WERI-Rb-1 (cell line): Measurements from ENCODE around the gene BAHCC1.

ENCODE experiments used
- DNase-seq: peaks from one replicate; pipeline ENCODE4 v3.0.0-alpha.2; 2020
- H3K27ac ChIP-seq: fragments of 250-450 bp; sonication (Bioruptor Pico); 2 replicates; pipeline ENCODE4 v1.5.1; 2020; ENCODE audit warnings: mild to moderate bottlenecking, moderate library complexity
- H3K27me3 ChIP-seq: fragments of 250-450 bp; sonication (Bioruptor Pico); 2 replicates; pipeline ENCODE4 v1.5.1; 2021; ENCODE audit warnings: mild to moderate bottlenecking, low read depth, moderate library complexity; ENCODE audit not compliant: insufficient read depth, severe bottlenecking
- H3K36me3 ChIP-seq: fragments of 250-450 bp; sonication (Bioruptor Pico); 2 replicates; pipeline ENCODE4 v1.5.1; 2020; ENCODE audit warnings: mild to moderate bottlenecking, moderate library complexity
- H3K4me3 ChIP-seq: 2 replicates; pipeline ENCODE4 v1.5.1; 2011; ENCODE audit warnings: low read depth, mild to moderate bottlenecking, control low read depth, low read length
- H3K9me3 ChIP-seq: fragments of 250-450 bp; sonication (Bioruptor Pico); 2 replicates; pipeline ENCODE4 v1.5.1; 2021; ENCODE audit warnings: mild to moderate bottlenecking, moderate library complexity; ENCODE audit not compliant: severe bottlenecking
- CTCF ChIP-seq: IDR thresholded peaks from 2 replicates; pipeline ENCODE4 v1.5.1; 2011; ENCODE audit warnings: low read depth, mild to moderate bottlenecking, control low read depth, inconsistent platforms, low read length

BAHCC1 gene

GRCh38 chr17:81468111-81468769 is 73.0 kb downstream of the BAHCC1 start:
- no peaks in the 10 kb centered on the region; the same call in 1 of the 2 replicates for H3K36me3 ChIP-seq
- H3K4me3 ChIP-seq, result no peak overlapping the region
- no peak for DNase-seq
- peak overlapping the region; percentile 39 for H3K27ac ChIP-seq
- no peak for TF ChIP-seq CTCF
- no peaks in the 10 kb centered on the region for H3K9me3 ChIP-seq
- H3K27me3 ChIP-seq, result no peaks in the 10 kb centered on the region

GRCh38 chr17:81468770-81469121 is 73.5 kb downstream of the BAHCC1 start:
- H3K9me3 ChIP-seq, result no peaks in the 10 kb centered on the region
- no peaks in the 10 kb centered on the region; the same call in 1 of the 2 replicates for H3K36me3 ChIP-seq
- DNase-seq, result no peak
- H3K27ac ChIP-seq, result 0 out of 2 replicates have a peak overlapping the region, but pooled peaks have one; percentile 39
- H3K27me3 ChIP-seq, result no peaks in the 10 kb centered on the region
- no peak overlapping the region for H3K4me3 ChIP-seq
- no peak for TF ChIP-seq CTCF

GRCh38 chr17:81469266-81469665 is 74.0 kb downstream of the BAHCC1 start:
- Histone ChIP-seq H3K27me3 (no peaks in the 10 kb centered on the region), H3K9me3 (no peaks in the 10 kb centered on the region), H3K4me3 (no peak overlapping the region), H3K36me3 (no peaks in the 10 kb centered on the region; the same call in 1 of the 2 replicates), H3K27ac (peak overlapping the region; percentile 28; the same call in 1 of the 2 replicates)
- no peak for TF ChIP-seq CTCF
- DNase-seq, result no peak

- Histone ChIP-seq H3K27ac (no peak overlapping the region), H3K27me3 (no peaks in the 10 kb centered on the region)
- DNase-seq, result no peak
Measured at GRCh38 chr17:81470270-81470943, 75.2 kb downstream of the BAHCC1 start.

GRCh38 chr17:81470944-81471817 is 75.9 kb downstream of the BAHCC1 start:
- DNase-seq, result no peak
- TF ChIP-seq CTCF, result no peak
- 0 out of 2 replicates have a peak overlapping the region, but pooled peaks have one; percentile 8 for H3K27ac ChIP-seq

More at GRCh38 chr17:81470270-81470943, 75.2 kb downstream of the BAHCC1 start:
- Histone ChIP-seq H3K36me3 (no peaks in the 10 kb centered on the region; the same call in 1 of the 2 replicates), H3K9me3 (no peaks in the 10 kb centered on the region), H3K4me3 (no peak overlapping the region)
- no peak for TF ChIP-seq CTCF

More at GRCh38 chr17:81470944-81471817, 75.9 kb downstream of the BAHCC1 start:
- no peaks in the 10 kb centered on the region for H3K9me3 ChIP-seq
- no peak overlapping the region for H3K4me3 ChIP-seq
- no peaks in the 10 kb centered on the region; the same call in 1 of the 2 replicates for H3K36me3 ChIP-seq
- H3K27me3 ChIP-seq, result no peaks in the 10 kb centered on the region
